ENCODE results near the gene ZNF184.

The ZNF184 gene

GRCh38 chr6:27507041-27507956 is 34.4 kb upstream of the ZNF184 start:
- no peak overlapping the region for H3K4me3 ChIP-seq (ENCODE audit: low read length)
- no peak for TF ChIP-seq CTCF (conservative IDR thresholded peaks at IDR 0.05; ENCODE audit: low read depth, low read length)
- DNase-seq (ENCODE audit: low read depth): no peak

DNA sequence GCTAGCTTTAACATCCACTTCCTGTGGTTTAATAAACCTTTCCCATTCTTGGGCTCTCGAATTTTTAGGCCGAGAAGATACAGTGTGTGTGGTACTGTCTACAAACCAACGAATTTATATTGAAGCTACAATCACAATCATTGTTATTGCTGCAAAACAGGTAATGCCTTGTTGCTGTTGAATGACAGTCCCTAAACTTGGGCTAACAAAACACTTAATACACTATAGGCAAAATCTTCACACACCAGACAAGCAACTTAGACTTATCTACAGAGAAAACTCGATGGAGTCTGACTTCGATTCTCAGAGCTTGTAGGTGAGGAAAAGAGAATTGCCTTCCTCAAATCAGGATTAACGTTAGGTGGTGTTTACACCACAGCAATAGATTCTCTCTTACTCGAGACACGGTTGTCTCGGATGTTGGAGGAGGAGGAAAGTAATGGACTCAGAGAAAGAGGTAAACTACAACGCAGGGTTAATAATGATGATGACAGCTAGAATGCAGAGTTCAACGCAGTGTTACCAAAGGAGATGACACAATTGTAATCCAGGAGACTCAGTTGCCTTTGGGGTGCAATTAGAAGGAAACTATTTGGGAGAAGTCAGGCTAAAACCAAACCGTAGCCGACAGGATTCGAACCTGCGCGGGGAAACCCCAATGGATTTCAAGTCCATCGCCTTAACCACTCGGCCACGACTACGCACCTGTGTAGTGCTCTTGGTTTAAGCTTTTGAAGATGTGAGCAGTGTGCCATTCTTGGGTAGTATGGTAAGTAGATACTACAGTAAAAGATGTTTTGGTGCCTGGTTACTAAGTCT is 32.5 kb upstream of the ZNF184 start:
- TF ChIP-seq CTCF (conservative IDR thresholded peaks at IDR 0.05; ENCODE audit: low read depth, low read length): no peak
- H3K4me3 ChIP-seq (ENCODE audit: low read length): no peak overlapping the region
- DNase-seq (ENCODE audit: low read depth): no peak

DNA sequence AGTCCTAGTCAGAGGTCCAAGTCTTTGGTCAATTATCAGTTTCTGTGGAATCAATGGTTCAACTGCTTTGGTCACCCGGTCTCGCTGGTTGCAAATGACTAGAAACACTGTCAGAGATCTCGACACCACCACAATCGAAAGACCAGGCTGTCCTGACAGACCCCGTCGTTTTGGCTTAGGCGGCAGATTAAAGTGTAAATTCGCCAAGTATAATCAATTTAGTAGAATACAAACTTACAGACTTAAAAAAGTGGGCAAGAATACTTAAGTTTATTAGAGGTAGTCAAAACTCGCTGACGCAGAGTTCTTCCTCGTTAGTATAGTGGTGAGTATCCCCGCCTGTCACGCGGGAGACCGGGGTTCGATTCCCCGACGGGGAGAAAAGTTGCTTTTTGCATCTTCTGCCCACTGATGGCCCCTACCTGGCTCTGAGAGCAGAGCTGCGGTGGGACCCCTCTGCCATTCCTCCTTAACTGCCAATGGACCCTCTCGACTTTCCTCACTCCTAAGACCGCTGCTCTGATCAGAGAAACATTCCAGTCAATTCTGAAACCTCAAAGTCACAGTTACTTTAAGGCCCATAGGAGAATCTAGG is 30.6 kb upstream of the ZNF184 start:
- DNase-seq (ENCODE audit: low read depth): no peak
- TF ChIP-seq CTCF (conservative IDR thresholded peaks at IDR 0.05; ENCODE audit: low read depth, low read length): no peak
- peak overlapping the region; percentile 77 for H3K4me3 ChIP-seq (ENCODE audit: low read length)

DNA sequence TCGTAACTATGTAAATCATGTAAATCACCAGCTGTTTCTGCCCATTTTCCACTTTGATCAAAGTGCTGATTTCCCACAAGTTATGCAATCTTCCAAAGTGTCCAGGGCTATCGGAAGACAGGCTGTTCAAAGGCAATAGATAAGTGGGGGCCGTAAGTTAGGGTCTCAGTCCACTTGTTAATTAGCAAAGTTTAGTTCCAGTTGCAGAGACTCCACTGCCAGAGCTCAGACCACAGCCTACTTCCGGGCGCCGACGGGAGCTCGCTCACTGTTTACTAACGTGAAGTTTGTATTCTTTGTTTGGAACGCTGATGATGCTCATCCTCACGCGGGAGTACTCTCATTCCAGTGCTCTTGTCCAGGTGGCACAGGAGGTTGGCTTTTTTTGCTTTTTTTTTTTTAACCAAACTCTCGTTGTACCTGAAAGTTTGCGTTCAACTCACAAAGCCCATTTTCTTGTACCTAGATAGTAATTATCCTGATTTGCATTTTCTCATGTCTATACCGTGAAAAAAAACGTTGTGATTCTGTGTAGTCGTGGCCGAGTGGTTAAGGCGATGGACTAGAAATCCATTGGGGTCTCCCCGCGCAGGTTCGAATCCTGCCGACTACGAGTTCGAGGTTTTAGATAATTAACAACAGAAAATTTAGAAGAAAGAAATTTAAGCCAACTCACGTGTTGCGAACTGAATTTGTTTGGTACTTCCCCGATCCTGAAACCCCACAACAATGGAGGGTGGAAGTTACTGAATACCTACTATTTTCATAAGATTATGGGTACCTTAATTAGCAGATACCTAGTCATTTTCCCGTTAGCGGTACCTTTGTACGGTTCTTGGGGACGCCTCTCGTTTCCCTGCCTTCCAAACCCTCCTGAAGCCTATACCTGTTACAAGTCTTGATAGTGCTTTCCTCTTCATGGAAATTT is 29.9 kb upstream of the ZNF184 start:
- TF ChIP-seq CTCF (conservative IDR thresholded peaks at IDR 0.05; ENCODE audit: low read depth, low read length): no peak
- H3K4me3 ChIP-seq (ENCODE audit: low read length): peak overlapping the region; percentile 77
- DNase-seq (ENCODE audit: low read depth): no peak

DNA sequence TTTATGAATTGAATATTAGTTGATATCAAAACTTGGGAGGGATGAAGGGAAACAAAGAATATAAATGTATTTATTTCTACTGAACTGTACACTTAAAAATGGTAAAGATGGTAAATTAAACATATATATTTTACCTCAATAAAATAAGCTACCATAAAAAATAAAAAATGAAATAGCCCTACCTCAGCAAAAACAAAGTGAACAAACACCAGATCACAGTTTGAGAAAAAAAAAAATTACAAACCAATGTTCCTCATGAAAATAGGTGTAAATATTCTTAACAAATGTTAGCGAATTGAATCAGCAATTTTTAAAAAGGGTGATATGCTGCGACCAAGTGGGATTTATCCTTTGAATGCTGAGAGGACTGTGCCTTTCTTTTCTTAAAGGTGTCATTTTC is 28.3 kb upstream of the ZNF184 start:
- no peak for DNase-seq (ENCODE audit: low read depth)
- no peak for TF ChIP-seq CTCF (conservative IDR thresholded peaks at IDR 0.05; ENCODE audit: low read depth, low read length)

DNA sequence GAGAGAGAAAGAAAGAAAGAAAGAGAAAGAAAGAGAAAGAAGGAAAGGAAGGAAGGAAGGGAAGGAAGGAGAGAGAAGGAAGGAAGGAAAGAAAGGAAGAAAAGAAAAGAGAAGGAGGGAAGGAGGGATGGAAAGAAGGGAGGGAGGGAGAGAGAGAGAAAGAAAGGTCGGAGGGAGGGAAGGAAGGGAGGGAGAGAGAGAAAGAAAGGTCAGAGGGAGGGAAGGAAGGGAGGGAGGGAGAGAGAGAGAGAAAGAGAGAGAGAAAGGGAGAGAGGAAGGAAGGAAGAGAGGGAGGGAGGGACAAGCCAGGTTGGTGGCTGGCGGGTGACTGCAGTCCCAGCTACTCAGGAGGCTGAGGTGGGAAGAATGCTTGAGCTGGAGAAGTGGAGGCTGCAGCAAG is 27.3 kb upstream of the ZNF184 start:
- TF ChIP-seq CTCF (conservative IDR thresholded peaks at IDR 0.05; ENCODE audit: low read depth, low read length): no peak
- no peak for DNase-seq (ENCODE audit: low read depth)
- no peak overlapping the region for H3K4me3 ChIP-seq (ENCODE audit: low read length)

More for the DNA sequence above, 28.3 kb upstream of the ZNF184 start:
- H3K4me3 ChIP-seq (ENCODE audit: low read length): no peak overlapping the region

All from retinal pigment epithelial cell (primary cell).